A673 (cell line): Measurements from ENCODE around the gene COL28A1. TPM values are rescaled to one million over a fixed set of nuclear protein-coding genes. Genes with fewer than 3 reads are reported as not detected.

Experiments used
- BruUV-seq: library from RNA; stranded (reverse); fragments of 400-500 nt; replicated peaks from 2 replicates; lab custom pipeline; 2021; lab: Mats Ljungman, UMichigan
- CTCF ChIA-PET: fragments of 300-600 bp; sonication (Branson Sonifier 250); formaldehyde crosslinking; loops from one replicate; lab custom pipeline; 2022; ENCODE audit warnings: antibody characterized with exemption; lab: Charles Lee
- POLR2A ChIA-PET: fragments of 300-600 bp; sonication (Branson Sonifier 250); formaldehyde crosslinking; loops from one replicate; lab custom pipeline; 2022; ENCODE audit warnings: antibody characterized with exemption; ENCODE audit not compliant: low non-redundant PET; lab: Charles Lee
- DNase-seq: peaks from one replicate; pipeline ENCODE4 v3.0.0-alpha.2; 2015; ENCODE audit warnings: low spot score
- H3K27ac ChIP-seq: fragments of 200-600 bp; sonication (generic); 2 replicates; pipeline ENCODE4 v1.5.1; 2016; ENCODE audit warnings: mixed run types, low read depth, mild to moderate bottlenecking, mixed read lengths, antibody characterized with exemption, low read length; ENCODE audit not compliant: poor library complexity, severe bottlenecking
- H3K27me3 ChIP-seq: fragments of 200-600 bp; sonication (generic); replicated peaks from 2 replicates; pipeline ENCODE4 v1.6.1; 2017; ENCODE audit warnings: mixed run types, low read depth, mild to moderate bottlenecking, mixed read lengths, antibody characterized with exemption, low read length; ENCODE audit not compliant: insufficient read depth, poor library complexity
- H3K36me3 ChIP-seq: fragments of 200-600 bp; sonication (generic); 2 replicates; pipeline ENCODE4 v1.6.1; 2016; ENCODE audit warnings: mixed run types, mild to moderate bottlenecking, mixed read lengths, antibody characterized with exemption, low read length; ENCODE audit not compliant: insufficient read depth, poor library complexity, severe bottlenecking
- H3K4me1 ChIP-seq: fragments of 200-600 bp; sonication (generic); 2 replicates; pipeline ENCODE4 v1.6.1; 2017; ENCODE audit warnings: mixed run types, mild to moderate bottlenecking, mixed read lengths, antibody characterized with exemption, low read length; ENCODE audit not compliant: insufficient read depth, poor library complexity, severe bottlenecking
- H3K4me3 ChIP-seq: fragments of 200-600 bp; sonication (generic); 2 replicates; pipeline ENCODE4 v1.5.1; 2016; ENCODE audit warnings: low read depth, mixed run types, mild to moderate bottlenecking, mixed read lengths, low read length; ENCODE audit not compliant: poor library complexity, severe bottlenecking
- H3K9me3 ChIP-seq: fragments of 200-600 bp; sonication (generic); 2 replicates; pipeline ENCODE4 v1.6.1; 2016; ENCODE audit warnings: mixed run types, low read depth, mild to moderate bottlenecking, mixed read lengths, antibody characterized with exemption, low read length; ENCODE audit not compliant: poor library complexity, severe bottlenecking
- EZH2 ChIP-seq: fragments of 200-600 bp; sonication (generic); IDR thresholded peaks from 2 replicates; pipeline ENCODE4 v1.6.1; 2017; ENCODE audit warnings: borderline replicate concordance, low read depth, mild to moderate bottlenecking, mixed read lengths, antibody characterized with exemption, low read length; ENCODE audit not compliant: poor library complexity, severe bottlenecking
- intact Hi-C: fragments of 100-400 bp; cut with micrococcal nuclease; formaldehyde crosslinking; loops from one replicate; pipeline ENCODE4 v1.10.0; 2022; ENCODE audit not compliant: unreplicated experiment
- total RNA-seq: library from RNA; stranded (reverse); gene quantifications from 2 replicates; pipeline ENCODE4 v1.2.3, GENCODE V29; 2021
- TF ChIP-seq, protein P1 (sequence below): fragments of 300-800, 200-600 bp; sonication (generic); conservative IDR thresholded peaks from 2 replicates; pipeline ENCODE4 v1.5.1; 2017; ENCODE audit warnings: low read depth, mild to moderate bottlenecking, antibody characterized with exemption, low read length, moderate library complexity, mixed read lengths

COL28A1 gene
- total RNA-seq, 1 experiment from 2014 or later, result 0.34 TPM

DNA sequence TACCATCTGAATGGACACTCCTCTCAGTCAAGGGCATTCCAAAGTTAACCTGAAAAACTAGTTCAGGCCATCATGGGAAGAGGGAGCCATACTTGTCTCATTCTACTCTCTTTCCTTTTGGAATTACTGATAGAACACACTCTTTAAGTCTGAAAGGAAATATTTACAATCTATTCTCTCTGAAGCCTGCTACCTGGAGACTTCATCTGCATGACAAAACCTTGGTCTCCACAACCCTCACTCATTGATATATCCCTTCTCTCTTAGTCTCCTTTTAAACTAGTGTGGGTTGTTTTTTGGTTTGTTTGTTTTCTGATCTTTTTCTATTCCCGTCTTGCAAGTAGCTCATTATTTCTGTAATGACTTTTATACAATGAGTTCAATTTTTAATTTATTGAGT lies 183.8 kb downstream of the COL28A1 start:
- H3K4me3 ChIP-seq, result no peak overlapping the region

DNA sequence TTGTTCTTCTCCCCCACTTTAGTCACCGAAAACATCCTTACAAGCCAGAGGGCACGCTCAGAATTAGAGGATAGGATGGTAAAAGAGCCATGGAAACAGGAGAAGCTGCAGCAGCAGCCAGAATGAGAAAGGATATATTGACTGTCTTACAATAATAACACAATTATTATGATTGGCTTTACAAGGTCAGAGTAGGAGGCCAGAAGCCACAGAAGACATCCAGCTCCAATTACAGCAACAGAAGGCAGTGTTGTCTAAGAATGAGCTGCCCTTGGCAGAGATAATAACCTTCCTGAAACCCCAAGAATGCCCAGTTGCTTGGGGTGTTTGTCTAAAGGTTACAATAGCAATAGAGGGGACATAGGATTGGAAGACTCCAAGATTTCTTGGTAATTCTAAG lies 184.5 kb downstream of the COL28A1 start:
- no peak for DNase-seq
- no TSS peak for BruUV-seq
- Histone ChIP-seq H3K4me1 (no peaks in the 10 kb centered on the region), H3K9me3 (no peaks in the 10 kb centered on the region), H3K27me3 (peaks cover 34% of the 10 kb centered on the region), H3K4me3 (no peak overlapping the region), H3K27ac (no peak overlapping the region), H3K36me3 (no peaks in the 10 kb centered on the region)
- intact Hi-C loops, result no loop called here
- TF ChIP-seq, protein P1, sequence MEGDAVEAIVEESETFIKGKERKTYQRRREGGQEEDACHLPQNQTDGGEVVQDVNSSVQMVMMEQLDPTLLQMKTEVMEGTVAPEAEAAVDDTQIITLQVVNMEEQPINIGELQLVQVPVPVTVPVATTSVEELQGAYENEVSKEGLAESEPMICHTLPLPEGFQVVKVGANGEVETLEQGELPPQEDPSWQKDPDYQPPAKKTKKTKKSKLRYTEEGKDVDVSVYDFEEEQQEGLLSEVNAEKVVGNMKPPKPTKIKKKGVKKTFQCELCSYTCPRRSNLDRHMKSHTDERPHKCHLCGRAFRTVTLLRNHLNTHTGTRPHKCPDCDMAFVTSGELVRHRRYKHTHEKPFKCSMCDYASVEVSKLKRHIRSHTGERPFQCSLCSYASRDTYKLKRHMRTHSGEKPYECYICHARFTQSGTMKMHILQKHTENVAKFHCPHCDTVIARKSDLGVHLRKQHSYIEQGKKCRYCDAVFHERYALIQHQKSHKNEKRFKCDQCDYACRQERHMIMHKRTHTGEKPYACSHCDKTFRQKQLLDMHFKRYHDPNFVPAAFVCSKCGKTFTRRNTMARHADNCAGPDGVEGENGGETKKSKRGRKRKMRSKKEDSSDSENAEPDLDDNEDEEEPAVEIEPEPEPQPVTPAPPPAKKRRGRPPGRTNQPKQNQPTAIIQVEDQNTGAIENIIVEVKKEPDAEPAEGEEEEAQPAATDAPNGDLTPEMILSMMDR, result no peak
- no peak for TF ChIP-seq EZH2
- ChIA-PET POLR2A (no interaction called here), CTCF (no interaction called here)

More for the DNA sequence above, 183.8 kb downstream of the COL28A1 start:
- no peak for DNase-seq
- no TSS peak for BruUV-seq
- no peaks in the 10 kb centered on the region for H3K9me3 ChIP-seq
- H3K36me3 ChIP-seq, result no peaks in the 10 kb centered on the region
- H3K4me1 ChIP-seq, result no peaks in the 10 kb centered on the region
- intact Hi-C loops, result no loop called here
- H3K27me3 ChIP-seq, result peaks cover 29% of the 10 kb centered on the region
- TF ChIP-seq, protein P1, result no peak
- no peak for TF ChIP-seq EZH2
- POLR2A ChIA-PET, result no interaction called here
- H3K27ac ChIP-seq, result no peak overlapping the region
- CTCF ChIA-PET, result no interaction called here

DNA sequence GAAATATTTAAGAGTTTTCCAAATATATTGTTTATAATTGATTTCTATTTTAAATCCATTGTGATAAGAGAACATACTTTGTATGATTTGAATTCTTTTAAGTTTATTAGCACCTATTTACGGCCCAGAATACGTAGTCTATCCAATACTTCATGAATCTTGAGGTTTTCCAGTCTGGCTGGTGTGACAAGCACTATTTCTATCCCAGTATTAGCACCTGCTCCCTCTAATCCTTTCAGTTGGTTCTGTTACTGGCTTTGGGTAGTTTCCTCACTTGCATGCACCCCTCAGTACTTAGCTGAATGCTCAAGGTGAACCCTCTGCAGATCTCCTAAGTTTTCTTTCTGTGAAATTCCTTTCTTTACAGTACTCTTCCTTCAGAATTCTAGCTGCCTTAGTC lies 186.5 kb downstream of the COL28A1 start:
- Histone ChIP-seq H3K4me3 (no peak overlapping the region), H3K9me3 (no peaks in the 10 kb centered on the region), H3K36me3 (no peaks in the 10 kb centered on the region), H3K4me1 (no peaks in the 10 kb centered on the region), H3K27me3 (peaks cover 42% of the 10 kb centered on the region), H3K27ac (no peak overlapping the region)
- no peak for DNase-seq
- CTCF ChIA-PET, result no interaction called here
- POLR2A ChIA-PET, result no interaction called here
- intact Hi-C loops, result no loop called here
- BruUV-seq, result no TSS peak
- no peak for TF ChIP-seq EZH2
- TF ChIP-seq, protein P1, result no peak
